AG20443 (cell line): ENCODE data around the gene TMEM233.
A peak's percentile ranks its signal among the peaks of the same experiment; 100 is the strongest.

ENCODE experiments used
- DNase-seq: peaks from one replicate; pipeline ENCODE4 v3.0.0; 2012; ENCODE audit warnings: low spot score, mixed read lengths

TMEM233 gene

DNA sequence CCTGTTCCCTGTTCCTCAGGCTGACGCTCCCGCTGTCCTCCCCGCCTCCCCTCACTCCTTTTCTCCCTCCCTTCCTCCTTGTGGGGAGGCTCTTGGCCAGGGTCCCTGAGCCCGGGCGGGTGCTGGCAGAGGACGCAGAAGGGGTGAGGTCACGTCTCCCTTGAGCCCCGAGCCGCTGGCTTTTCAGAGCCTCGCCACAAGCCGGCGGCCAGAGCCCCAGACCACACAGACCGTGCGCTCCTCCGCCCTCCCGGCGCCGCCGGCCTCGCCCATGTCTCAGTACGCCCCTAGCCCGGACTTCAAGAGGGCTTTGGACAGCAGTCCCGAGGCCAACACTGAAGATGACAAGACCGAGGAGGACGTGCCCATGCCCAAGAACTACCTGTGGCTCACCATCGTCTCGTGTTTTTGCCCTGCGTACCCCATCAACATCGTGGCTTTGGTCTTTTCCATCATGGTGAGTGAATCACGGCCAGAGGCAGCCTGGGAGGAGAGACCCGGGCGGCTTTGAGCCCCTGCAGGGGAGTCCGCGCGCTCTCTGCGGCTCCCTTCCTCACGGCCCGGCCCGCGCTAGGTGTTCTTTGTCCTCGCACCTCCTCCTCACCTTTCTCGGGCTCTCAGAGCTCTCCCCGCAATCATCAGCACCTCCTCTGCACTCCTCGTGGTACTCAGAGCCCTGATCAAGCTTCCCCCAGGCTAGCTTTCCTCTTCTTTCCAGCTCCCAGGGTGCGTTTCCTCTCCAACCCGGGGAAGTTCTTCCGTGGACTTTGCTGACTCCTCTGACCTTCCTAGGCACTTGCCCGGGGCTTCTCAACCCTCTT lies at the start of gene TMEM233:
Gene TMEM233, plus strand, starts transcription at position 197 of the 821 bp plus-strand sequence. Its CDS starts 75 bp downstream, at position 272.
- DNase-seq, result no peak

DNA sequence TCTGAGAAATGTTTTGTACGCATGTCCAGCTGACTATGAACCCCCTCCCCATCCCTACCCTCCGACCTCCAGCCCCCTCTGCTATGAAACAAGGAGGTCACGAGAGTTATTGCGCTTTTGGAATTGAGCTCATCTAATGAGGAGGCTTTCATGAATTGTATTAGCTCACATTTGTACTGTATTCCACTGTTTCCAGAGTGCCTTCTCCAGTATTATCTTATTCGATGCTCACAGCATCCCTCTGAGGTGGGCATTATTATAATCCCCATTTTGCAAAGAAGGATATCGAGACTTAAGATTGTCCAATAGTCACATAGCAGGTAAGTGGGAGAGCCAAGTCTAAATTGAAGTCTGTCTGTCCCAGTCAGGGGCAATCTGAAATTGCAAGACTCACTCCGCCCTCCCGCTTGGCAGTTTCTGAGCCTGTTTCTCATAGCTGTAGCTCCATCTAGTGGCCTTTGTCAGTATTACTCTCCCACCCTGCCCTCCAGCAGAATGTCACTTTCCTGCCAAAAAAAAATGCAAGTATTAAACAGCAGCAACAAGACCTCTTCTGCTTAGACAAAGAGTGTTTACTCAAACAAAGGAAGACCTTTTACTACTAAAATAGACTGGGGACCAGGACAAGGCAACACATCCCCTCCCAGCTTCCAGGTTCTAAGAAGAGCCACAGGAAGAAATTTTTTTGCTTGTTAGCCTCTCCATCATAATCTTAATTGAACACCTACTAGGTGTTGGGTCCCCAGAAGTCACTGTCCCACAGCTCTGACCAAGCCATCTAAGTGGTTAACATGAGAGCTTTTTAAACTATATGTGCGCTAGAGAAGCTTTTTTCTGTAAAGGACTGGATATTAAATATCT lies 48.6 kb upstream of the TMEM233 start:
- peak; percentile 89 for DNase-seq

DNA sequence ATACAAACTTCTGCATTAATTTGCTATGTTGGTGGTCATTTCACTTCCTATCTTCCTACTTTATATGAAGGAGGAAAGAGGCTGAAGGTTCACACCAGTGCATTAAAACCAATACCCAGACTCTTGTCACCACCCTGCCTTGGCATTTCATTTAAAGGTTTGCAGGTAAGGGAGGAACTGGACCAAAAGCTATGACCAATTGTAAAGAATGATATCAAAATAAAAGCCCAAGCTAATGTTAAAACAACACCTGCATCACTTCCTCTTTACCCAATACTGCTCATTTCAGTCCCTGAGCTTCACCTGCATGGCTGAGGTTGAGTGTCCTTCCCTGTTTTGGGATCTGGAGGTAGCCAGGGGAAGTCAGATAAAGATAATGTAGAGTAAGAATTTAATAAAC lies 47.2 kb upstream of the TMEM233 start:
- DNase-seq, result no peak

DNA sequence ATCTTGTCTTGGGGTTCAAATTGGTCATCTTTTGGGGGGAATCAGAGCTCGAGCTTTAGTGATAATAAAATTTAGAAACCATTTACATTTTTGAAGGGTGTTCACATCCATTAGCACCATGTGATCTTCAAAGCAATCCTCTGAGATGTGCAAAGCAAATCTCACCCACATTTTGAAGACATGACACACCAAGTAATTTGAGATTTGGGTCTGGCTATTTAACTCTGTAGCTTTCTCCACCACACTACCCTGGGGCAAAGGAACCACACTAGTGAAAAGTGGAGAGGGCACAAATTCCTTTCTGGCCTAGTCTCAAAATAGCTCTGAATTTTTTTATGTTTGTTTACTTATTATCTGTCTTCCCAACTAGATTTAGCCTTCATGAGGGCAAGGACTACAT lies 46.6 kb upstream of the TMEM233 start:
- DNase-seq, result no peak

DNA sequence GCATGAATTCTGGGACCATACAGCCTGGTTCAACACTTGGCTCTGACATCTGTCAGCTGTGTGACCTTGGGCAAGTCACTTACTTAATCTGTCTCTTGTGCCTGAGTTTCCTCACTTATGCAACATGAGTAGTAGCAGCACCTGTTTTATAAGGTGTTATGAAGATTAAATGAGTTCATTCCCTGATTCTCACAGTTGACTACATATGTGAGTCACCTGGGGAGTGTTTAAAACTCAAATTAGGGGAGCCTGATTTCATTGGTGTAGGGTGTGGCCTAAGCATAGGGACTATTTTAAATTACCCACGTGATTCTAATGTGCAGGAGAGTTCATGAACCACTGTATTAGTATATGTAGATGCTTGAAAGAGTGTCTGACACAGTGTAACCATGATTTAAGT lies 36.7 kb upstream of the TMEM233 start:
- no peak for DNase-seq

DNA sequence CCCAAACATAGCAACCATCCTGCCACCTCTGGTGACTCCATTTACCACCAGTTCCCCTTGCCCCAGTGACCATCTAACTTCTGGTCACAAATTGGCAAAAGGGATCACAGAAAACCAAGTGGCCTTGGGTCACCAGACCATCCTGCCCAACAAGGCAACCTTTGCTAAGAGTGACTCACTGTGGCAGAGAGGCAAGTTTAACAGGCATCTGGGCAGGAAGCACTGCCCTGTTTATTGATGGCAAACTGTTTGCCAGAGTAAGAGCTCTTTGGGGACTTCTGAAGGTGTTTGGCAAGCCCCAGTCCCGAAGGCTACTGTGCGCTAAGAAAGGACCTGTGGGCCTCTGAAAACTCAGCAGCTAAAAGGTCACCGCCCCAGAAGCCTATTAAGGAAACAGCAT lies 28.2 kb upstream of the TMEM233 start:
- no peak for DNase-seq

DNA sequence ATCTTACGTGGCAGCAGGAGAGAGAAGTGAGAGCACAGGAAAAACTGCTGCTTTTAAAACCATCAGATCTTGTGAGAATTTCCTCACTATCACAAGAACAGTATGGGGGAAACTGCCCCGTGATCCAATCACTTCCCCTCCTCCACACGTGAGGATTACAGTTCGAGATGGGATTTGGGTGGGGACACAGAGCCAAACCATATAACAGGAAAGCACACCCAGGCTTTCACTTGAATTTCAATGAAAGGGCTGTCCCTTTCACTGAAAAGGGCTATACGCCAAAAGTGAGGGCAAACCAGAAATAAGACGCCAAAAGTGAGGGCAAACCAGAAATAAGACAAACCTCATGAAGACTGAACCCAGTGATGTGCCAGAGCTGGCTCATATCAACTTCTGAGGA lies 22.8 kb upstream of the TMEM233 start:
- DNase-seq, result no peak

DNA sequence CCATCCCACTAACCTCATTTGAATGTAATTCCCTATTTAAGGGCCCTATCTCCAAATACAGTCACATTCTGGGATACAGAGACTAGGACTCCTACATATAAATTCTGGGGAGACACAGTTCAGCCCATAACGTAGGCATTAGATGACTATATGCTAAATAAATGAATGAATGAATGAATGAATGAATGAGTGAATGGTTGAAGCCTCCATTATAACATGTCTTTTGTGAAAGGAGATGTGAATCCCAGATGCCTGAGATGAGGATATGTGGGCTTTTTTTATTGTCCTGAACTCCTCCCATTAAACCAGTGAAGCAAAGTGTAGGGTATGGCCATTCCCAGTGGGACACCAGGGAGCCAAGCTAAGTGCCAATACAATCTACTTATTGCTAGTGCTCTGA lies 20.5 kb upstream of the TMEM233 start:
- no peak for DNase-seq

DNA sequence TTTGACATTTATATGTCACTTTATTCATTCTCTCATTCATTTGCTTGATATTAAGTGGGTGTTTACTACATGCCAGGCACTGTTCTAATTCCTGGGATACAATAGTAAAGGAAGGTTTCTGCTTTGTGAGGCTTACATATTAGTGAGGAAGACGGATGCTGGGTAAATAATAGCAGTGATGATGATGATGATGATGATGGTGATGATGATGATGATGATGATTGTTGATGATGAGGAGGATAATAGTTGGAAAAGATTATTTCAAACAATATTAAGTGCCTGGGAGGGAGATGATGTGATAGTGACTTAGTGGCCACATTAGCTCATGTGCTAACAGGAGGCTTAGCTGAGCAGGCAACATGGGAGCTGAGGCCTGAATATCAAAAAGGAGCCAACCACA lies 19.3 kb upstream of the TMEM233 start:
- DNase-seq, result no peak

DNA sequence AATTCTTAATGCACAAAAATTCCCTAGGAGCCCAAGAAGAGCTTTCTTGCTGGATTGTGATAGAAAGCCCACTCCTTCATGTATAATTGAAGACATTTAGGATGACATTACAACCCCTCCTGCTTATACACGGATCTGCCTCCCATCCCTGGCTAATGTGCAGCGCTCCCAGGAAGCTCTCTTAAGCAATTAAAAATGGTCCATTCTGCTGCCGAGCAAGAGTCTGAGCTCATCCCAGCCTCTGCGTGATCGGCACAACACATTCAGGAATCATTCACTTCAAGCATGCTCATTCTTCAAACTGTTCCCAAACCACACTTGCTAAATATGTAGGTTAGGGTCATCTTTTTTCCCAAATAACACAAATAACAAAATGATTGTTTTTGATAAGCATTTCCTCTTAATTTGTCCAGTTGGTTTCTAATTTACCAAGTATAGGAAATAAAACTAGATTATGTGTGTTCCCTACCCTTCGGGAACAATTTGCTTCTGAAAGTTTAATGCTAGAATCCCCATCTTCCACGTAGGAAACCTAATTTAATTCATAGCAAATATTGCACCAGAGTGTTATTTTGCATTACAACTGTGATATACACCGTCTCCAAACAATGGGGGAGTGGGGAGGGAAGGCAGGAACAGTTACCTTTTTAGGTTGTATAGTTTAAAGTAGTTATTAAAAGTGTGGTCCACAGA lies 17.3 kb upstream of the TMEM233 start:
- no peak for DNase-seq

DNA sequence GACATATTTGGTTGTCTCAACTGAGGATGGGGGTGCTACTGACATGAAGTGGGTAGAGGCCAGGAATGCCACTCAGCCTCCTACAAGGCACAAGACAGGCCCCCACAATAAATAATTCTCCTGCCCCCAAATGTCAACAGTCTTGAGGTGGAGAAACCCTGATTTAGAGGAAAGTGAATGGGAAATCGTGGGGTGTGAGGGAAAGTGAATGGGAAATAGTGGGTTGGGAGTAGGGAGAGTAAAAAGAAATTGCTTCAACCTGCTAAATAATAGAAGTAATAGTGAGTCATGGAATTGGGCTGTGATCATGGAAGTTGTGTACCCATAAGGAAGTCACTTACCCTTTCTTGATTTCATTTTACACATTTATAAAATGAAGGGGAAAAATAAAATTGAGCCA lies 16.7 kb upstream of the TMEM233 start:
- DNase-seq, result no peak

DNA sequence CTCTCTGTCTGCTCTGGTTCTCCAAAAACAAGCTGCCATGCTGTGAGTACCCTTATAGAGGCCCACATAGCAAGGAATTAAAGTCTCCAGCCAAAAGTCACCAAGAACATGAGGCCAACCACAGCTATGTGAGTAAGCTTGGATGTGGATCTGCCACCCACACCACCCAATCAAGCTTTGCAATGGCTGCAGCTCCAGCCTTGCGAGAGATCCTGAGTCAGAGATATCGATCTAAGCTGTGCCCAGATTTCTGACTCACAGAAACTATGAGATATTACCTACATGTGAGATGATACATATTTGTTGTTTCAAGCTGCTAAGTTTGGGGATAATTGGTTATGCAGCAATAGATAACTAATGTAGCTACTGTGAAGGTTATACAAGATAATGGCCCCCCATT lies 15.5 kb upstream of the TMEM233 start:
- no peak for DNase-seq

DNA sequence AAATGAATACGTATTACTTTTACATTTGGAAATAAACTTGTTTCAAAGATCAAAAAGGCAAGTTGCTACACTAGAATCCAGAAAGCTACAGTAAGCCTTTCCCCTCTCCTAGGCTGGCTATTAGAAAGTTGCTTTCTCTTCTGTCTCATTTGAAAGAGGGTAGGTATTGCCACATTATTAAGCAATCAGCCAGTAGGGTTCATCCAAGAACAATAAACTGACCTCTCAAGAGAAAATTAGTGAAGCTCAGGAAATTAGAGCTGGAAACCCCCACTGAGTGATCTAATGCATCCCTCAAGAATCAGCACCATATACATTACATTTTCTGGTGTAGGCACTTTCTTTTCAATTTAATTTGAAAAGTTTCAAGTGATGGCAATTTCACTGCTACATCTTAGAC lies 4.5 kb upstream of the TMEM233 start:
- DNase-seq, result no peak

DNA sequence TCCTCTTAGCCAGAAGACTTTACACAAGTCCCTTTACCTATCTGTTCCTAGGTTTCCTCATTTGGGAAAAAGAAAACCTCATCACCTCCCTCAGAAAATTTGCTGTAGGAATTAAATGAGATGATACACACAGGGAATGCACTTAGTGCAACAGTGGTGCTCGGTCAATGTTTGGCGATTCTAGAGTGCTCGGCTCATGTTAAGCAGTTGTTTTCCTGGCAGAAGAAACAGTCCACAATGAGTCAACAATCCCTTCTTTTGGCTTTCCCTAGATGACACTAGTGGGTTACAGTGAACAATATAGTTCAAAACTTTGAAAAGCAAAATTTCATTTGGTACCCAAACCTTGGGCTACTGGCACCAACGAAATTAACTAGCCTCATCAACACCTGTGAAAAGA lies 3.9 kb upstream of the TMEM233 start:
- no peak for DNase-seq

DNA sequence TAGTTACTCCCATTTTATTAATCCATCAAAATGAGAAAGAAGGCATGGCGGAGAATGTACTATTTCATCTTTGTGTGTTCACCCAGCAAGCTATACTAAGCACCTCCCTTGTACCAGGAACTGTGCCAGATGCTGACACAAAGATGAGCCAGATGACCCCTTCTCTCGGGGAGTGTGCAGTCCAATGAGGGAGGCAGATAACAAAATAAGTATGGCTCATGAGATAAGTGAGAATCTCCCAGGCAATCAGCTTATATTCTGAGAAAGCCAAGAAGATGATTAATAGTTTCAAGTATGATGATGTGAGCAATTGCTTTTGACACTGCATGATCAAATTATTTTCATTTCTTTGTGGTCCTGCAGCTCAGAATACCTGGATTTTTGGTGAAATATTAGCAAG lies 1.3 kb upstream of the TMEM233 start:
- DNase-seq, result no peak

DNA sequence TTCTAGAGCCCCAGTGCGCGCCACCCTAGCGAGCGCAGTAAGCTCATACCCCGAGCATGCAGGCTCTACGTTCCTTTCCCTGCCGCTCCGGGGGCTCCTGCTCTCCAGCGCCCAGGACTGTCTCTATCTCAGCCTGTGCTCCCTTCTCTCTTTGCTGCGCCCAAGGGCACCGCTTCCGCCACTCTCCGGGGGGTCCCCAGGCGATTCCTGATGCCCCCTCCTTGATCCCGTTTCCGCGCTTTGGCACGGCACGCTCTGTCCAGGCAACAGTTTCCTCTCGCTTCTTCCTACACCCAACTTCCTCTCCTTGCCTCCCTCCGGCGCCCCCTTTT lies 791 bp downstream of the TMEM233 start:
- no peak for DNase-seq

DNA sequence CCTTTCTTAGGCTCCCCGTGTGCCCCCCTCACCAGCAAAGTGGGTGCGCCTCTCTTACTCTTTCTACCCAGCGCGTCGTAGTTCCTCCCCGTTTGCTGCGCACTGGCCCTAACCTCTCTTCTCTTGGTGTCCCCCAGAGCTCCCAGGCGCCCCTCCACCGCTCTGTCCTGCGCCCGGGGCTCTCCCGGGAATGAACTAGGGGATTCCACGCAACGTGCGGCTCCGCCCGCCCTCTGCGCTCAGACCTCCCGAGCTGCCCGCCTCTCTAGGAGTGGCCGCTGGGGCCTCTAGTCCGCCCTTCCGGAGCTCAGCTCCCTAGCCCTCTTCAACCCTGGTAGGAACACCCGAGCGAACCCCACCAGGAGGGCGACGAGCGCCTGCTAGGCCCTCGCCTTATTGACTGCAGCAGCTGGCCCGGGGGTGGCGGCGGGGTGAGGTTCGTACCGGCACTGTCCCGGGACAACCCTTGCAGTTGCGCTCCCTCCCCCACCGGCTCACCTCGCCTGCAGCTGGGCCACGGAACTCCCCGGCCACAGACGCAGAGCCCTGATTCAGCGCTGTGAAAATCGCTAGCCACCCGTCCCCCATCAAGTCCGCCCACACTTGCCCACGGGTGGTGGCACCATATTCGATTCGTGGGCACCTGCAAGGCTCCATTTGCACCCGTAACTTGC lies 1.3 kb downstream of the TMEM233 start:
- peak; percentile 18 for DNase-seq

DNA sequence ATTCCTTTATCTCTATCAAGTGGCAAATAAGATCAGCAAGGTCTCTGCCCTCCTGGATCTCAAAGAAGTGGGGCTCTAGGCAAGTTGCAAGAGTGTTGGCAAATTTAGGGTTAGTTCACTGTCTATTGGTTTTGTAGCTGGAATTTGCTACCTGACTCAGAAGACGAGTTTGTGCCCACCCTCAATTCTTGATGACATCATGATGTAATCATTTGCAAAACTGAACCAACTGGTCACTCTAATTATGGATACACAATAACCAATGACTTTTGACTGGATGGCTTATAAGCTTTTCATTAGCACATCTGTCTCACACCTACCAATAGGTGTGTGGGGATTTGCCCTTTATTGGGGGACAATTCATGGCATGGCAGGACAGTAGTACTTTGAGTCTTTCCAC lies 4.6 kb downstream of the TMEM233 start:
- no peak for DNase-seq

DNA sequence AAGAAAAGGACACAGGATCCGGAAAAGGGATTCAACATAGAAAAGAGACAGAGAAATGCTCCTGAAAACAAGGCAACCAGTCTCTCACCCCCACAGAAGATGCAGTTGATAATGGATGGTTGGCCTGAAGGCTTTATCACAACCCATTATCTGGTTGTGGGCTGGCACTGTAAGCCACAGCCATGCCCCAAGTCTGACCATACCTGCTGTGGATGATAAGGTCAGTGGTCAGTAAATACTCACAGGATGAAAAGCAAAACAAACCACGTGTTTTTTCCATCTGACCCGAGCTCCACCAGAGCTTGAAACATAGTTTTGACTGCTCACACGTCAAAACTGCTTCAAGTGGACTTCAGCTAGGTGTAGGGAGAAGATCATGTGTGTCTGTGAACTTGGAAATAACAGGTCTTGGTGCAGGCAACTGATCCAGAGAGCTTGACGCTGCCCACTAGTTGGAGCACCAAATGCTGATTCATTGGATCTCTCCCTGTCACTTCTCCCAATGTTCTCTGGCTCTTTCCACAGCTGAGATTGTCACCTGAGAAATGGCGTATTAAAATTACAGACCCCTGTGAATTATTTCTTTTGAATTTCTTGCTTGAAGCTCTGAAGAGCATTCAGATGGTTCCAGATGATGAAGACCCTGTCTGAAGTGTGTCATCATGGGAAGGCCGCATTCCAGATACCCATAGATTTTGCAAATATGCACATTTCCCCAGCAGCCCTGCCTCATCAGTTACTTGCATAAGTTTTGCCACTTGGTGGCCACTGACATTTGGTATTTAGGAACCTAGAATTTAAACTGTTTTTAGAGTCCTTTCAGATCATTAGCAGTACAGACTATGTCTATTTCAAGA lies 8.5 kb downstream of the TMEM233 start:
- DNase-seq, result no peak

DNA sequence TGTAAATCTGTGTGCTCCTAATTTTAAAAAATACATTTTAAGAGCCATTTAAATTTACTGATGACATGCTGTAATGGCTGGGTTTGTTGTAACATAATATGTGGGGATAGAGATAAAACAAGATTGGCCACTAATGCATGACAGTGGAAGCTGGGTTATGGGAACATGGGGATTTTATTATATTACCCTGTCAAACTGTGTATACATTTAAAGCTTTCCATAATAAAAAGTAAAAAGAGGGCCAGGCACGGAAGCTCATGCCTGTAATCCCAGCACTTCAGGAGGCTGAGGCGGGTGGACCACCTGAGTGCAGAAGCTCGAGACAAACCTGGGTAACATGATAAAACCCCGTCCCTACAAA lies 9.1 kb downstream of the TMEM233 start:
- DNase-seq, result no peak

DNA sequence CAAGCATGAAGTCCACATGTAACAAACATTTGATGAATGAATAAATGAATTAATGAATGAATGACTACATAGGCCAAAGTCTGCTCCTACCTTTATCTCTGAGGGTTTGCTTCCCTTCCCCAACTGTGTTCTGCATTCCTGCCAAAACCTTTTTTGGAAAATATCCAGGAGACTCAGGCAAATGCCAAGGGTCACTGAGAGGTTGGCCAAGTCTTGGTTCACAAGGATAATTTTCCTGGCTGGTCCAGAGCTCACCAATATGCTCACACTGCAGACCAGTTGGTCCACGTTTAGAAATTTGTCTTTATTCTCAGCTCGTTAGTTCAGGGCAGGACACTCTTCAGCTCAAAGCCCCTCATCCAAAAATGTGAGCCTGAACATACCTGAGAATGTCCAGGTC lies 10.2 kb downstream of the TMEM233 start:
- DNase-seq, result no peak
